ENCODE measurements around the gene PPT1.
A peak's percentile ranks its signal among the peaks of the same experiment; 100 is the strongest.
"Not testable (repeated sequence)": the region's sequence is repeated elsewhere in the genome, so short reads cannot be mapped to it uniquely, and the experiment has no call there.

Gene PPT1

DNA sequence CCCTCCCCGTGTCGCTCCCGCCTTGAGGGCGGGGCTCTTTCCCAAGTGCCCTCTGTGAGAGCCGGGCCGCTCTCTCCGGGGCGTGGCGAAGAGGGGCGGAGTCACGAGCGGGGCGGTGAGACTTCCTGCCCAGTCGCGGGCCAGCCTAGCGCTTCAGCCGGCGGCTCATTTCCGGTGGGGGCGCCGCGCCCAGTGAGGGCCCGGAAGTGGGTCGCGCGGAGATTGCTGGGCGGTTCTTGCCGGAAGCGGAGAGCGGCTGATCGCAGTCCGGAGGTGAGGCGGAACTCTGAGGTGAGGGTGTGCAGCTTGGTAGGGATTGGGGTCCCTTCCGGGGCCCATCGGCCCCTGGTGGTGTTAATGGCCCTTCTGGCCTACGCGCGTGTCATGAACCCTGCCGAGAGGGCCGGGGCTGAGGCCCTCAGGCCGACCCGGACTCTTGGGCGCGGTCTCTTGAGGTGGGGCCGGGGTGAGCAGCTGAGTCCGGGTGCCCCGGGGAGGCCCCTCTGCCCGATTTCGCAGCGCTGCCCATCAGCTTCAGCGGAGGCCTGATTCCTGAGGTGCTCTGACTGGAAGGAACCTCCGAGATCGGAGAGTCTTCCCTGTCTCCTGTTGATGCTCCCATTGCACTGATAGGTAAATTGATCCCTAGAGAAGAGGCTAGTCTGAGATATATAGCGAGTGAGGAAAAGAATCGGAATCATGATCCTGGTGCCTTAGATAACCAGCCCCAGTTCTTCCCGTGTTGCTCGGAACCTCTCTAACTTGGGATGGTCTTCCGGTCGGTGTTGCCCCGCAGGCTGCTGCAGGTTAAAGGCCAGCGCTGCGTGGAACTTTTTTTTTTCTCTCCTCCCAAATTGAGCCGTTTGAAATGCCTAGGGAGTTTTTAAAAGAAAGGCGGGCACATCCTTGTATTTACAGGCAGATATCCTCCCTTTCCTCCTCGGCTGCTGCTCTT, 56.3 kb downstream of the PPT1 start, which contains the start of gene CAP1:
Gene CAP1, plus strand, starts transcription at position 219 of the 955 bp plus-strand sequence. CDS start 18,618 bp downstream, outside the sequence.
- WGBS (ENCODE audit: insufficient coverage), result under 1% methylated on average over 57 of the region's 65 CpGs
- peak; percentile 98 to 99 (median 99) for DNase-seq
- ChIA-PET POLR2A (interaction anchor here (0.9 to 1.8 kb wide), 5 partner anchors 9 to 91 kb away, joined by 3 to 7 read pairs (median 3); no protein-coding TSS in a partner anchor), CTCF (interaction anchor here (1.0 to 2.8 kb wide), 7 partner anchors 10 to 33 kb away, joined by 3 to 14 read pairs (median 3); no protein-coding TSS in a partner anchor)
- peaks cover 0 to 5% (median 4%) of the 10 kb centered on the region in 4 experiments for H3K36me3 ChIP-seq (ENCODE audit: control insufficient read depth in 4 of 4, insufficient read depth in 4 of 4, low read length in 3 of 4)
- H3K4me1 ChIP-seq (ENCODE audit: control extremely low read depth in 1 of 4, control insufficient read depth in 4 of 4, insufficient read depth in 4 of 4, low read length in 3 of 4), result peaks cover 31 to 84% (median 72%) of the 10 kb centered on the region in 4 experiments
- peak within 1 kb of the TSS; percentile 85 to 95 for H3K27ac ChIP-seq (ENCODE audit: insufficient read depth in 1 of 2, low read depth in 1 of 2, low read length in 2 of 2, poor library complexity in 1 of 2, severe bottlenecking in 2 of 2)
- H3K27me3 ChIP-seq (replicated peaks in 2 of 5; ENCODE audit: control insufficient read depth in 4 of 5, insufficient read depth in 5 of 5, low read length in 4 of 5), result no peaks in the 10 kb centered on the region
- H3K4me3 ChIP-seq (ENCODE audit: control insufficient read depth in 1 of 7, extremely low read depth in 1 of 7, insufficient read depth in 4 of 7, low read depth in 2 of 7, low read length in 6 of 7), result peak within 1 kb of the TSS; percentile 91 to 99 (median 98)
- H3K9me3 ChIP-seq (ENCODE audit: control extremely low read depth in 1 of 5, control insufficient read depth in 4 of 5, insufficient read depth in 2 of 5, low read depth in 1 of 5, low read length in 4 of 5), result no peaks in the 10 kb centered on the region

DNA sequence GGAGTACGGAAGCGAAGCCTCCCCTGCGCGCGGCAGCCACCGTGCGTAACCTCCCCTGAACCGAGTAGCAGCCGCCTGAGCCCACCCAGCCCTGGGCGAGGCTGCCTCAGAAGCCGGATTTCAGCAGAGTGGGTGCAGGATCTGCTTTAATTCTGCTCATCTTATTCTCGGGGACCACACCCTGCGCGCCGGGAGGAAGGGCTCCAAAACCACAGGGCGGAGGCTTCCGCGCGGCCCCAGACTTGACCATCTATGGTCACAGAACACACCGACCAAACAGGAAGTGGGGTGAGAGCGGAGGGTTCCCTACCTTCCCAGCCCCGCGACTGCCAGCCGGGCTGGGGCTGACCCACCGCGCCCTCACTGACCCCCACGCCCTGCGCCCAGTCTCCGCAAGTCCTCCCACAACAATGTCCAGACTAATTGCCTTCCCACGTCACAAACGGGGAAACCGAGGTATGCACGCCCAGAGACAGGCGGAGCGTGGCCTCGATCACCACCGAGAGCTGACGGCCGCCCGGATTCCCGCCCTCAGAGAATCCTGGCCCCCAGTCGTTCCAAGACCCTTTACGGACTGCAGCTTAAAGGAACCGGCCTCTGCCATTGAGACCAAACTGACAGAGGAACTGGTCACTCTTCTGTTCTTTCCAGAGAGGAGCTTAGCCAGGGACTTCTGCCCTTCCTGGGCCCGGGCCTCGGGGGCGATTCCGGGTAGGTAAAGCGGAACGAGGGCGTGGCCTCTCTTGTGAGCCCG, 57.1 kb downstream of the PPT1 start:
- Histone ChIP-seq H3K4me3 (ENCODE audit: control insufficient read depth in 1 of 7, extremely low read depth in 1 of 7, insufficient read depth in 4 of 7, low read depth in 2 of 7, low read length in 6 of 7) (peak overlapping the region; percentile 91 to 99 (median 98)), H3K27ac (ENCODE audit: insufficient read depth in 1 of 2, low read depth in 1 of 2, low read length in 2 of 2, poor library complexity in 1 of 2, severe bottlenecking in 2 of 2) (peak overlapping the region; percentile 74 to 95), H3K36me3 (ENCODE audit: control insufficient read depth in 4 of 4, insufficient read depth in 4 of 4, low read length in 3 of 4) (peaks cover 0 to 5% (median 1%) of the 10 kb centered on the region in 4 experiments), H3K4me1 (ENCODE audit: control extremely low read depth in 1 of 4, control insufficient read depth in 4 of 4, insufficient read depth in 4 of 4, low read length in 3 of 4) (peaks cover 33 to 89% (median 78%) of the 10 kb centered on the region in 4 experiments), H3K27me3 (replicated peaks in 2 of 5; ENCODE audit: control insufficient read depth in 4 of 5, insufficient read depth in 5 of 5, low read length in 4 of 5) (no peaks in the 10 kb centered on the region), H3K9me3 (ENCODE audit: control extremely low read depth in 1 of 5, control insufficient read depth in 4 of 5, insufficient read depth in 2 of 5, low read depth in 1 of 5, low read length in 4 of 5) (no peaks in the 10 kb centered on the region)
- POLR2A ChIA-PET, result interaction anchor here (0.9 to 1.8 kb wide), 5 partner anchors 10 to 91 kb away, joined by 3 to 7 read pairs (median 3); no protein-coding TSS in a partner anchor
- 0% methylated on average over 49 of the region's 52 CpGs for WGBS (ENCODE audit: insufficient coverage)
- peak in 1 of 3 donors; percentile 40 for DNase-seq
- CTCF ChIA-PET, result interaction anchor here (0.8 to 2.8 kb wide), 13 partner anchors 10 to 66 kb away, joined by 3 to 14 read pairs (median 4); no protein-coding TSS in a partner anchor

DNA sequence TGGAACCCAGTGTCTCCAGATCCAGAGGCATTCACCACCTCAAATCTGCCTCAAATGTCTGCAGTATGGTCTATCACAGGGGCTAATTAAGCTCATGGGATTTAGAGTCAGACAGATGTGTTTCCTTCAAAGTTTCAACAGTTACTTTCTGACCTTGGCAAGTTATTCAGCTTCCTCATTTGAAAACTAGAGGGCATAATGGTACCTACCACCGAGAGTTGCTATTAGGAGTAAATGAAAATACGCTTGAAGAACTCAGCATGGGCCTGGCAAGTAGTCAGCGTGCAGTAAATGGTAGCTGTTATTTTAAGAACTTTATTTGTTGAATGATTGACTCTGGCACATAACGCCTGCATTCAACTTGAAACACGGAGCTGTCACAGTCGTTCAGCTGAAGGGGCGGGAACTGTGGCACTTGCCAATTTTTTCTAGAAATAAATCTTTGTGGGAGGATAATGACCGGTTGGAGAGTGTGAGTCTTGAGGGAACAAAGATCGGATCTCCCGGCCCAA, 57.8 kb downstream of the PPT1 start:
- WGBS (ENCODE audit: insufficient coverage), result 0% methylated on average over 10 of the region's 10 CpGs
- peak; percentile 69 to 87 (median 81) for DNase-seq
- CTCF ChIA-PET, result interaction anchor here (0.8 to 2.8 kb wide), 11 partner anchors 11 to 66 kb away, joined by 3 to 14 read pairs (median 4); no protein-coding TSS in a partner anchor

DNA sequence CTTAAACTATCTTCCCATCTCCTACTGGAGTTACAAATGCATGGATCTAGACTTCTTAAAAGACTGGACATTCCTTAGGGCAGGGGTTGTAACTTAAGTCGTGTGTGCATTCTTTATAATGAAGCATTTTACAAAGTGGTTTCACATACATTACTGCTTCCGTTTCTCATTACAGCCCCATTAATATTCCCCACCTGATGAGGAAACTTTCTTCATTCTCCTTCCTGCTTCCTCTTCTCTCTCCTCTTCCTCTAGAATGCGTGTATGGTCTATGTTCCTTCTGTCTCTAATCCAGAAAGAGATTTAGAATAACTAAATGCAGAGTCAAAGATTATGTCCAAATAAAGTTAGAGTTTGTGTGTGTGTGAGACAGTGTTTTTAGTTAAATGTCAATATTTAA, 58.4 kb downstream of the PPT1 start:
- Histone ChIP-seq H3K9me3 (ENCODE audit: control extremely low read depth in 1 of 5, control insufficient read depth in 4 of 5, insufficient read depth in 2 of 5, low read depth in 1 of 5, low read length in 4 of 5) (no peaks in the 10 kb centered on the region), H3K36me3 (ENCODE audit: control insufficient read depth in 4 of 4, insufficient read depth in 4 of 4, low read length in 3 of 4) (peaks cover 0 to 5% (median 1%) of the 10 kb centered on the region in 4 experiments), H3K27me3 (replicated peaks in 2 of 5; ENCODE audit: control insufficient read depth in 4 of 5, insufficient read depth in 5 of 5, low read length in 4 of 5) (no peaks in the 10 kb centered on the region), H3K4me1 (ENCODE audit: control extremely low read depth in 1 of 4, control insufficient read depth in 4 of 4, insufficient read depth in 4 of 4, low read length in 3 of 4) (peaks cover 44 to 92% (median 83%) of the 10 kb centered on the region in 4 experiments), H3K4me3 (ENCODE audit: control insufficient read depth in 1 of 7, extremely low read depth in 1 of 7, insufficient read depth in 4 of 7, low read depth in 2 of 7, low read length in 6 of 7) (peak overlapping the region in 2 of 7 experiments; percentile 10 to 92), H3K27ac (ENCODE audit: insufficient read depth in 1 of 2, low read depth in 1 of 2, low read length in 2 of 2, poor library complexity in 1 of 2, severe bottlenecking in 2 of 2) (peak overlapping the region; percentile 43 to 95)
- no peak for DNase-seq
- ChIA-PET POLR2A (interaction anchor here (1.7 to 1.8 kb wide), 2 partner anchors 18 to 19 kb away, joined by 3 to 6 read pairs; no protein-coding TSS in a partner anchor), CTCF (interaction anchor here (0.9 to 2.8 kb wide), 11 partner anchors 12 to 64 kb away, joined by 3 to 14 read pairs (median 5); no protein-coding TSS in a partner anchor)
- no CpG with 5 or more reads among the region's 3 CpGs for WGBS (ENCODE audit: insufficient coverage)

More for the DNA sequence above, 57.8 kb downstream of the PPT1 start:
- peak overlapping the region; percentile 91 to 99 (median 98) for H3K4me3 ChIP-seq (ENCODE audit: control insufficient read depth in 1 of 7, extremely low read depth in 1 of 7, insufficient read depth in 4 of 7, low read depth in 2 of 7, low read length in 6 of 7)
- H3K27ac ChIP-seq (ENCODE audit: insufficient read depth in 1 of 2, low read depth in 1 of 2, low read length in 2 of 2, poor library complexity in 1 of 2, severe bottlenecking in 2 of 2), result peak overlapping the region; percentile 74 to 95
- H3K4me1 ChIP-seq (ENCODE audit: control extremely low read depth in 1 of 4, control insufficient read depth in 4 of 4, insufficient read depth in 4 of 4, low read length in 3 of 4), result peaks cover 39 to 91% (median 83%) of the 10 kb centered on the region in 4 experiments
- POLR2A ChIA-PET, result interaction anchor here (1.2 to 1.8 kb wide), 2 partner anchors 17 to 20 kb away, joined by 3 to 6 read pairs; no protein-coding TSS in a partner anchor
- no peaks in the 10 kb centered on the region for H3K27me3 ChIP-seq (replicated peaks in 2 of 5; ENCODE audit: control insufficient read depth in 4 of 5, insufficient read depth in 5 of 5, low read length in 4 of 5)
- peaks cover 0 to 5% (median 1%) of the 10 kb centered on the region in 4 experiments for H3K36me3 ChIP-seq (ENCODE audit: control insufficient read depth in 4 of 4, insufficient read depth in 4 of 4, low read length in 3 of 4)
- no peaks in the 10 kb centered on the region for H3K9me3 ChIP-seq (ENCODE audit: control extremely low read depth in 1 of 5, control insufficient read depth in 4 of 5, insufficient read depth in 2 of 5, low read depth in 1 of 5, low read length in 4 of 5)

DNA sequence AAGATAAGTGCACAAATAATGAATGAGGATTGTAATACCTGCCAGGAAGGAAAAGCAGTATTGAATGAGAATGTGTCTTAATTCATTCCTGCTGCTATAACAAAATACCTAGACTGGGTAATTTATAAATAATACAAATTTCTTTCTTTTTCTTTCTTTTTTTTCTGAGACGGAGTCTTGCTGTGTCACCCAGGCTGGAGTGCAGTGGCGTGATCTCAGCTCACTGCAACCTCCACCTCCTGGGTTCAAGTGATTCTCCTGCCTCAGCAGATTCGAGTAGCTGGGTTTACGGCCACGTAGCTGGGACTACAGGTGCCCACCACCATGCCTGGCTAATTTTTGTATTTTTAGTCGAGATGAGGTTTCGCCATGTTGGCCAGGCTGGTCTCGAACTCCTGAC, 59.8 kb downstream of the PPT1 start:
- POLR2A ChIA-PET, result interaction anchor here (0.6 to 1.7 kb wide), 2 partner anchors 21 to 63 kb away, joined by 3 to 4 read pairs; no protein-coding TSS in a partner anchor
- not testable (repeated sequence) for H3K27ac ChIP-seq (ENCODE audit: insufficient read depth in 1 of 2, low read depth in 1 of 2, low read length in 2 of 2, poor library complexity in 1 of 2, severe bottlenecking in 2 of 2); H3K9me3 ChIP-seq (ENCODE audit: control extremely low read depth in 1 of 5, control insufficient read depth in 4 of 5, insufficient read depth in 2 of 5, low read depth in 1 of 5, low read length in 4 of 5); DNase-seq; H3K36me3 ChIP-seq (ENCODE audit: control insufficient read depth in 4 of 4, insufficient read depth in 4 of 4, low read length in 3 of 4); H3K27me3 ChIP-seq (replicated peaks in 2 of 5; ENCODE audit: control insufficient read depth in 4 of 5, insufficient read depth in 5 of 5, low read length in 4 of 5); H3K4me3 ChIP-seq (ENCODE audit: control insufficient read depth in 1 of 7, extremely low read depth in 1 of 7, insufficient read depth in 4 of 7, low read depth in 2 of 7, low read length in 6 of 7)
- CTCF ChIA-PET, result interaction anchor here (1.0 to 1.7 kb wide), 3 partner anchors 40 to 63 kb away, joined by 3 to 6 read pairs (median 4); no protein-coding TSS in a partner anchor
- peaks cover 43 to 86% (median 75%) of the 10 kb centered on the region in 4 experiments for H3K4me1 ChIP-seq (ENCODE audit: control extremely low read depth in 1 of 4, control insufficient read depth in 4 of 4, insufficient read depth in 4 of 4, low read length in 3 of 4)
- 97% methylated on average over 6 of the region's 8 CpGs for WGBS (ENCODE audit: insufficient coverage)

DNA sequence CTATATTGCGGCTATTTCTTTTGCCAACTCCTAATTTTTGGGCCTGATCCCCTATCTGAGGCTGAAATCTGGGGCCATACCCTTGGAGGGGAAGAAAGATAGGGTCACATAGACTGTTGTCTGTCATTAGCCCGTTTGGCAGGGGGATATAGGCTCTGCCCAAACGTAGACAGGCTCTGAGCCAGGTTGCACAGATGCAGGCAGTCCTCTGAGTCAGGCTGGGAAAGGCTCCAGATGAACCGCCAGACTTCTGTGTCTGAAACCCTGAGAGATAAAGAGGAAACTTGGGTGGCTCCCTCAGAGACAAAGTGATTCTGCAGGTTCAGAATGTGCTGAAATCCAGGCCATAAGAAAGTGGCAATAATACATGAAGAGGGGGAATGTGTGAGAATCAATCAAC, 60.5 kb downstream of the PPT1 start:
- Histone ChIP-seq H3K4me3 (ENCODE audit: control insufficient read depth in 1 of 7, extremely low read depth in 1 of 7, insufficient read depth in 4 of 7, low read depth in 2 of 7, low read length in 6 of 7) (peak overlapping the region in 3 of 7 experiments; percentile 14 to 33 (median 26)), H3K4me1 (ENCODE audit: control extremely low read depth in 1 of 4, control insufficient read depth in 4 of 4, insufficient read depth in 4 of 4, low read length in 3 of 4) (peaks cover 40 to 79% (median 68%) of the 10 kb centered on the region in 4 experiments), H3K9me3 (ENCODE audit: control extremely low read depth in 1 of 5, control insufficient read depth in 4 of 5, insufficient read depth in 2 of 5, low read depth in 1 of 5, low read length in 4 of 5) (no peaks in the 10 kb centered on the region), H3K27me3 (replicated peaks in 2 of 5; ENCODE audit: control insufficient read depth in 4 of 5, insufficient read depth in 5 of 5, low read length in 4 of 5) (no peaks in the 10 kb centered on the region), H3K27ac (ENCODE audit: insufficient read depth in 1 of 2, low read depth in 1 of 2, low read length in 2 of 2, poor library complexity in 1 of 2, severe bottlenecking in 2 of 2) (peak overlapping the region in 1 of 2 experiments; percentile 73), H3K36me3 (ENCODE audit: control insufficient read depth in 4 of 4, insufficient read depth in 4 of 4, low read length in 3 of 4) (no peaks in the 10 kb centered on the region)
- WGBS (ENCODE audit: insufficient coverage), result 0% methylated on average over 2 of the region's 4 CpGs
- DNase-seq, result peak; percentile 49 to 89 (median 83)
- ChIA-PET POLR2A (no interaction called here), CTCF (interaction anchor here (4.9 kb wide), 1 partner anchor 27 kb away, joined by 42 read pairs; no protein-coding TSS in a partner anchor)
